Stimulated activated CD8-positive, alpha-beta memory T cell treated with anti-CD3 and anti-CD28 coated beads, Interleukin-4, amount 100 ng/mL, for 48 hours (primary cell): ENCODE results near the gene OLFML3.
"Not testable (repeated sequence)": the region's sequence is repeated elsewhere in the genome, so short reads cannot be mapped to it uniquely, and the experiment has no call there.

Experiments used
- DNase-seq: peaks from one replicate; pipeline ENCODE4 v3.0.0-alpha.2; 2020

The OLFML3 gene

GRCh38 chr1:113993766-113994165, 14.5 kb downstream of the OLFML3 start:
- no peak for DNase-seq

GRCh38 chr1:113995382-113995781, 16.1 kb downstream of the OLFML3 start:
- no peak for DNase-seq

DNA sequence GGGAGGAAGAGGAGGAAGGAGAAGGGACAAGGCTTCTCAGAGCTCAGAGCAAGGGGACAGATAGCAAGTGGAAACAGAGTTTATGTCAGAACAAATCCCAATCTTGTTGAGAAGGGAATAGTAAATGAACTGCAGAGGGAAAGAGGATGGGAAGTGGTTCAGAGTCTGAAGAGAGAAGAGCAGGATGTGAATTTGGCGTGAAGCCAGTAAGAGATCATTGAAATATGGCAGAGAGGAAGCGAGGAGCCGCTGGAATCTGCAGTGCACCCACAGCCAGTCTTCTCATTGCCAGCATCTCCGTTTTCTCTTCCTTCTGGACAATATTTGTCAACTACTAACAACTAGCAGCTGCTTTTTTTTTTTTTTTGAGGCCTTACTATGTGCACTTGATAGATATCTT, 19.1 kb downstream of the OLFML3 start:
- DNase-seq: no peak

DNA sequence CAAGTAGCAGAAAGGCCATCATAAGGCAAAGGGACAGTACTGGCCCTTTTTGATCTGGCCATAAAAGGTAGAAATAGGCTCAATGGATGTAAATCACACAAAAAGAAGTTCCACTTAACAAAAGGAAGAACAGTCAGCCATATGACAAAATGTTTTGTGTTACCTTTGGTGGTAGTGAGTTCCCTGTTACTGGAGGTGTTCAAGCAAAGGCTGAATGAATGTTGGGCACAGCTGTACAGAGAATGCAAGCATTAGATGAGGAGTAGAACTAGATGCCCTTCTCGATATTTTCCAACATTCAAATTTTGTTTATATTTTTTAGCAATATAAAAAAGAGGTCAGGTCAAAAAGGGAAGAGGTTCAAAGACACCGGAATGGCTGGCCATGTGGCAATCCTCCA, 20.0 kb downstream of the OLFML3 start:
- DNase-seq: no peak

- DNase-seq: no peak
Observed at GRCh38 chr1:113999799-114000198, 20.5 kb downstream of the OLFML3 start.

DNA sequence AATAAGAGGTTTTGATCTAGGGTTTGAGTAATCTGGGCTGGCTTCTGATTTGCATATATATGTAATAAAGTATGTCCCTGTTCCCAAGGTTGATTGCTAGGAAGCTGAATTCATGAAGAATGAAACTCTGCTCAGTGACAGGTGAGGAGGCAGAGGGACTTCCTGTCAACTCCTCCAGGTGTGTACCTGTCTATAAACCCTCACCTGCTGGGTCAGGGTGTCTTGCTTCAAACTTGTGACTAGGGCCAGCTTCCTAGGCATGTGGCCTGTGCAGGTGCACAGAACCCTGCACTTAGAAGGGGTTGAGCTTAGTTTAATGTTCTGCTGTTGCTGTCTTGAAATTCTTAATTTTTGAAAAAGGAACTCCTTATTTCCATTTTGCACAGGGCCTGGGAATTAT, 21.1 kb downstream of the OLFML3 start:
- DNase-seq: no peak

DNA sequence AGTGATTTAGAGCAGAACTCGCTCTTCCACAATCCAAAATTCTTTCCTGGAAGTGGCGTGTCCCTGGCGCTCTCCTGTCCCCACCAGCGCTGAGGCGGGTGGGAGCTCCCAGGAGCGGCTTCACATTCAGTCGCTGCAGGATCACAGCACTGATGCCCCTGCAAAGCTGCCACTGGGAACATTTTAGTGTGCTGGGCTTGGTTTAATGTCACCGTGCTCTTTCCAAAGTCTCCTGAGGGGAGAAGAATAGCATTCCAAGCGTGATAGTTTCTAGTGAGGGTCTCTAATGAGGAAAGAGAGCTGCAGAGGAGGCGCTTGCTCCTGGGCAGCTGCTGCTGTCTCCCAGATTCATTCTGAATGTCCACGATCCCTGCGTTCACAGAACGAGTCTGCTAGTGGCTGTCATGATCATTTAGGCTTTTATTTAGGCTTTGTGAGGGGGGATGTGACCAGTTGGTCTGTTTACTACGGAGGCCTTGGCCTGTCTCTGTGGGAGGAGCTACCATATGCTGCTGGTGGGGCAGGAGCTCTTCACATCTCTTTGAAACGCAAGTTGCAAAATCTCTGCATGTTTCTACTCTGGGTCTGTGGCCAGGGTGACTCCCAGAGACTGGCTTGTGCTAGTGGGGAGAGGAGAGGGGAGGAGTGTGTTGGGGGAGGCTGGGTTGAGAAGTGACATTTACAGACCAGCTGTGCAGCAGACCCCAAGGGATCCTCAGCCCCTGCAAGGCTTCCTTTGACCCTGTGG, 23.4 kb downstream of the OLFML3 start:
- no peak for DNase-seq

- DNase-seq: no peak
Observed at GRCh38 chr1:114003431-114003830, 24.2 kb downstream of the OLFML3 start.

DNA sequence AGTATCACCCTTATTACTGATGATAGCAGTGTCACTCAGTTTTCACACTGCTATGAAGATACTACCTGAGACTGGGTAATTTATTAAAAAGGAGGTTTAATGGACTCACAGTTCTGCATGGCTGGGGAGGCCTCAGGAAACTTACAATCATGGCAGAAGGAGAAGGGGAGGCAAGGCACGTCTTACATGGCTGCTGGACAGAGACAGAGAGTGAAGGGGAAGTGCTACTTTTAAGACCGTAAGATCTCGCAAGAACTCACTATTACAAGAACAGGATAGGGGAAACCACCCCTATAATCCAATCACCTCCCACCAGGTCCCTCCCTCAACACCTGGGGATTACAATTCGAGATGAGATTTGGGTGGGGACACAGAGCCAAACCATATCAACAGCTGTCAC, 27.6 kb downstream of the OLFML3 start:
- DNase-seq: not testable (repeated sequence)

DNA sequence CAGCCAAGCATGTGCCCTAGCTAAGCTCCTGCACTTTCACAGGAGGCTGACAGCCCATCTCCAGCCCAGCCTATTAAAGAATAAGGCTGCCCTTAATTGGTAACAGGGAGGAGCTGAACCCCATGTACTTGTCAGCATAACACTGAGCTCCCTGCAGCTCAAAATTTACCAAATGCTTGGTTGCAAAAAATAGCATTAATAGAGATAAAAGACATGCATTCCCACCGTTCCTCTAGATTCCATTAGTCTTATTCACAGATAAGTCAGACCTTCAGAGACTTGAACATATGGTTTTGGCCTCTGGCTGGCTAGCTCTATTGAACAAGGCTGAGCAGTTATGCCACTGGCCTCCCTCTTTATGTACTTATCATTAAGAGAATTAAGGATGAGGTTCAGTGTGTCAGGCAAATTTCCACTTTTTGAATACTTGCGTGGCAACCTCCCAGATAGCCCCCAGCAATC, 29.2 kb downstream of the OLFML3 start:
- no peak for DNase-seq

DNA sequence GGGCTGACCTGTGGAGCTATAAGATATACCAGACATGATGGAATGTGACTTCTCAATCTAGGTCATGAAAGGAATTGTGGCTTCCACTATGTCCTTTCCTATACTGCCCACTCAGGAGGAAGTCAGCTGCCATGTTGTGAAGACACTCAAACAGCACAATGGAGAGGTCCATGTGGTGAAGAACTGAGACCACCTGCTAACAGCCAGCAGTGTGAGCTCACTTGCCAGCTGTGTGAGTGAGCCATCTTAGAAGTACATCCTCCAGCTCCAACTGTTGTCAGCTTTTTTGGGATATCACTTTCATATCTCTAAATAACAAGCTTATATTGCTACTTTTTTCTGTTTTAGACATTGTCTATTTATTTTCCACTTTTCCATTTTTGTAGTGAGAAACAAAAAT, 29.7 kb downstream of the OLFML3 start:
- DNase-seq: no peak

DNA sequence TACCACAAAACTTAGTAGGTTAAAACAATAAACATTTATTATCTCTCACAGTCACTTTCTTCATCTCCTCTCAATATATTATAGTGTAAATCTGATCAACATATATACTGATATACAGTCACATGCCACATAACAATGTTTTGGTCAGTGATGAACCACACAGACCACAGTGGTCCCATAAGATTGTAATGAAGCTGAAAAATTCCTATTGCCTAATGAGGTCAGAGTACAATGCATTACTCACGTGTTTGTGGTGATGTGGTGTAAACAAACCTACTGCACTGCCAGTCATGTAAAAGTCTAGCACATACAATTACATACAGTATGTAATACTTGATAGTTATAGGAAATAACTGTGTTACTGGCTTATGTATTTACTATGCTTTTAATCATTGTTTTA, 30.1 kb downstream of the OLFML3 start:
- no peak for DNase-seq

- no peak for DNase-seq
Observed at GRCh38 chr1:114010433-114011184, 31.3 kb downstream of the OLFML3 start.

DNA sequence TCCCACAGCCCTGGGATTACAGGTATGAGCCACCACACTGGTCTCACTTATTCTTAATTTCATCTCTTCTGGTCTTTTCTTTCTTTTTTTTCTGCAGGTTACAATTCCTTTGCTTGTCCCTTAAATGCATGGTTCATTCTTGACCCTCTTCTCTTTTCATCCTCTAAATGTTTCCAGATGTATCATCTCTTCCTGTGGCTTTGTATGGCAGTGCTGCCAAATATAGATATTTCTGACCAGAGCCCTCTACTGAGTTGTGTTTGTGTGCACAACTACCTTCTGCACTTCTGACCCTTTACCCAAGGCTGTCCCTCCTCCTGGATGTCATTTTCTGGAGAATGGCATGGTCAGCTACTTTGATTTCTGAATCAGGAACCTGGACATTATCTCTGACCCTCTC, 32.5 kb downstream of the OLFML3 start:
- no peak for DNase-seq

DNA sequence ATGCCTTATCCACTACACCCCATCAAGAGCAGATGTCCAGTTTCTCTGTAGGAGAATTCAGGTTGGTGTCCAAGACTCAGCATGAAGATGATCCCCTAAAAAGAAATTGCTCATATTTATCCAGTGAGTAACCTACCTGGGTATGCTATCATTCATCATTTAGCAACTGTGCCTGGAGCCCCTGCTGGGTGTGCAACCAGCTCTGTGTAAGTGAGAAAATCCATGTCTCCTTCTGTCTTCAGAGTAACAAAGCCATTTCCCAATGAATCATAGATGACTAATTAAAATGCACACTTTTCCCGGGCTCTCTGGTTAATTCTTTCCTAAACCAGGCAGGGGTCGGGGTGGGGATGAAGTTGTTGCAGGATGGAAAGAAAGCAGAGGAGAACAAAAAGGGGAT, 35.8 kb downstream of the OLFML3 start:
- DNase-seq: no peak

DNA sequence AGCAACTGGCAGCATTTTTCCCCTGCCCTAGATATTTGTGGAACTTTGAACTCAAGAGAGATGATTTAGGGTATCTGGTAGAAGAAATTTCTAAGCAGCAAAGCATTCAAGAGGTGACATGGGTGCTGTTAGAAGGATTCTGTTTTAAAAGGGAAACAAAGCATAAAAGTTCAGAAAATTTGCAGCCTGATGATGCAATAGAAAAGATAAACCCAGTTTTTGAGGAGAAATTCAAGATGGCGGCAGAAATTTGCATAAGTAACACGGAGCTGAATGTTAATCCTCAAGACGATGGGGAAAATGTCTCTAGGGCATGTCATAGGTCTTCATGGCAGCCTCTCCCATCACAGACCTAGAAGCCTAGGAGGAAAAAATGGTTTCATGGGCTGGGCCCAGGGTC, 40.5 kb downstream of the OLFML3 start:
- not testable (repeated sequence) for DNase-seq

DNA sequence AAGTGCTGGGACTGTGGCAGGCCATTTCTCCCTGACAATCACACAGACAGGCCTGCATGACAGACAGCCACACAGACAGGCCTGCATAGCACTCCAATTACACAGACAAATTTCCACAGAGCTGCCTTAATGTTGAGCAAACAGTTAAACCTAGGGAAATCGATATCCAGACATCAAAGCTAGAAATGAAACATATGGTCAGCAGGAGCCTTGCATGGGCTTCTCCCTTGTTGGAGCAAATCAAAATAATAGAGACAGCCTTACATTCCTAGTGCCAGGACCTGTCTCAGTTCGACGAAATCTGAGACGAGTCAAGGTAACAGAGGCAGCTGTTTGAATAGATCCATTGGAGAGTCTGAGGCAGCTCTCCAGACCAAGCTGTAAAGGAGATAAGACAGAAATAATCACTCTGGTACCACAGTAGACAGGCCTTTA, 42.4 kb downstream of the OLFML3 start:
- no peak for DNase-seq

- no peak for DNase-seq
Observed at GRCh38 chr1:114022877-114023276, 43.6 kb downstream of the OLFML3 start.

- DNase-seq: no peak
Observed at GRCh38 chr1:114023377-114023776, 44.1 kb downstream of the OLFML3 start.

DNA sequence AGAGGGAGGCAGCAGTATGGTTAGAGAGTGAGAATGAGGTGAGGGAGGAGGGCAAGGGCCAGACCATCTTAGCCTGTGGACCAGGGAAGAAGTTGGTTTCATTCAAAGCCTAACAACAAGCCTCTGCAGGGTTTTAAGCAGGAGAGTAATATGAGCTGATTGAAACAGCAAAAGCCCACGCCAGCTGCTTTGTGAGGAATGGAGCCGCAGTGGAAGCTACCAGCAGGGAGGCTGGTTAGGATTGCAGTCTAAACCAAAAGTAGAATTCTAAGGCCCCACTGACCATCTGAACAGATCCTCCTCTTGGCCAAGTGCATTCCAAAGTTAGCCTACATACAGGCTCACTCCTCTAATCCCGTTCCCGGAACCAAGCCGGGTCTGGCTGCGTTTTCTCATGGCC, 44.8 kb downstream of the OLFML3 start:
- DNase-seq: no peak

DNA sequence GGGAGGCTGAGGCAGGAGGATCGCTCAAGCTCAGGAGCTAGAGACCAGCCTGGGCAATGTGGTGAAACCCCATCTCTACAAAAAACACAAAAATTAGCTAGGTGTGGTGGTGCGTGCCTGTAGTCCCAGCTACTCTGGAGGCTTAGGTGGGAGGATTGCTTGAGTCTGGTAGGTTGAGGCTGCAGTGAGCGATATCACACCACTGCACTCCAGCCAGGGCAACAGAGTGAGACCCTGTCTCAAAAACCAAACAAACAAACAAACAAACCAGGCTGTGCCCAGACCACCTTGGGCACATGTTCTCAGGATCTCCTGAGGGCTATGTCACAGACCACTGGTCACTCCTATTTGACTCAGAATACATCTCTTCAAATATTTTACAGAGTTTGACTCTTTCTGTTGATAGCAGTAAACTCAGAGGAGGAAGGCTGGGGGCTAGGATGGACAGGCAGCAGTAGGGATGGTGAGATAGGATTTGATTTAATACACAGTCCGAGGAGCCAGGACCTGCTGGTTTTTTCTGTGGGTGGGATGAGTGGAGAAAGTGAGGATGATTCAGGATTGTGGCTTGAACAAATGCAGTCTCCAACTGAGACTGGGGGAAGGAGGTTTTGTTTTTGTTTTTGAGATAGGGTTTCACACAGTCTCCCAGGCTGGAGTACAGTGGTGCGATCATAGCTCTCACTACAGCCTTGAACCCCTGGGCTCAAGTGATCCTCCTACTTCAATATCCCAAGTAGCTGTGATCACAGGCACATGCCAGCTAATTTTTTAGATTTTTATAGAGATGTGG, 46.5 kb downstream of the OLFML3 start:
- DNase-seq: no peak

GRCh38 chr1:114026797-114027196, 47.5 kb downstream of the OLFML3 start:
- no peak for DNase-seq
